Measurements from ENCODE around the gene PDXDC1.
"Not testable (repeated sequence)": the region's sequence is repeated elsewhere in the genome, so short reads cannot be mapped to it uniquely, and the experiment has no call there.

PDXDC1 gene

GRCh38 chr16:15168953-15169652 is 194.3 kb downstream of the PDXDC1 start:
- not testable (repeated sequence) for DNase-seq

- DNase-seq: not testable (repeated sequence)
Measured at GRCh38 chr16:15179909-15180308, 205.1 kb downstream of the PDXDC1 start.

- not testable (repeated sequence) for DNase-seq
Measured at GRCh38 chr16:15180946-15181345, 206.1 kb downstream of the PDXDC1 start.

- not testable (repeated sequence) for DNase-seq
Measured at GRCh38 chr16:15184000-15184399, 209.2 kb downstream of the PDXDC1 start.

All from NCI-H1417 treated with DMSO at 0.1 percent for 48 hours (cell line).